Fibroblast of the aortic adventitia (primary cell): ENCODE data around the gene ASS1. TPM values are rescaled to one million over a fixed set of nuclear protein-coding genes. Genes with fewer than 3 reads are reported as not detected.

Experiments
- DNase-seq: peaks from one replicate; pipeline ENCODE4 v3.0.0-alpha.2; 2010; ENCODE audit warnings: low read depth
- H3K4me3 ChIP-seq: 2 replicates; pipeline ENCODE4 v1.5.1; 2011; ENCODE audit warnings: low read depth, mild to moderate bottlenecking, control low read depth, low read length, moderate library complexity
- CTCF ChIP-seq: IDR thresholded peaks from 2 replicates; pipeline ENCODE4 v1.5.1; 2011; ENCODE audit warnings: mild to moderate bottlenecking, low read length, control low read depth, inconsistent platforms; ENCODE audit not compliant: insufficient read depth
- total RNA-seq: library from RNA; depleted of rRNA; stranded (reverse); fragments of >200 nt; gene quantifications from 2 replicates; pipeline ENCODE4 v1.2.3, GENCODE V29; 2012; ENCODE audit warnings: low replicate concordance

ASS1 gene
- total RNA-seq, 1 donor, result 73.1 TPM

- H3K4me3 ChIP-seq, result no peak overlapping the region
- no peak for TF ChIP-seq CTCF
- DNase-seq, result no peak
Observed at GRCh38 chr9:130472184-130472705, 27.5 kb downstream of the ASS1 start.

- no peak for DNase-seq
- no peak for TF ChIP-seq CTCF
- H3K4me3 ChIP-seq, result no peak overlapping the region
Observed at GRCh38 chr9:130473009-130473408, 28.2 kb downstream of the ASS1 start.

GRCh38 chr9:130473566-130473965 lies 28.8 kb downstream of the ASS1 start:
- no peak overlapping the region for H3K4me3 ChIP-seq
- no peak for TF ChIP-seq CTCF
- no peak for DNase-seq

- no peak overlapping the region for H3K4me3 ChIP-seq
- DNase-seq, result no peak
- no peak for TF ChIP-seq CTCF
Observed at GRCh38 chr9:130474106-130474505, 29.3 kb downstream of the ASS1 start.

- no peak overlapping the region for H3K4me3 ChIP-seq
- DNase-seq, result no peak
- no peak for TF ChIP-seq CTCF
Observed at GRCh38 chr9:130476151-130476730, 31.5 kb downstream of the ASS1 start.

- no peak for TF ChIP-seq CTCF
- no peak for DNase-seq
- H3K4me3 ChIP-seq, result no peak overlapping the region
Observed at GRCh38 chr9:130477564-130477963, 32.8 kb downstream of the ASS1 start.

- TF ChIP-seq CTCF, result no peak
- no peak for DNase-seq
- H3K4me3 ChIP-seq, result no peak overlapping the region
Observed at GRCh38 chr9:130478152-130478551, 33.4 kb downstream of the ASS1 start.
